ENCODE measurements around the gene LTB. TPM values are rescaled to one million over a fixed set of nuclear protein-coding genes. Genes with fewer than 3 reads are reported as not detected.

LTB gene
- total RNA-seq, 2 donors from 2014 or later: not detected

- Histone ChIP-seq H3K36me3 (no peaks in the 10 kb centered on the region), H3K27ac (no peak overlapping the region), H3K9me3 (no peaks in the 10 kb centered on the region), H3K4me3 (no peak overlapping the region), H3K27me3 (no peaks in the 10 kb centered on the region), H3K4me1 (peaks cover 0 to 13% of the 10 kb centered on the region in 2 donors)
- DNase-seq (ENCODE audit: low spot score): no peak
- TF ChIP-seq CTCF (IDR thresholded peaks at IDR 0.05): no peak
Observed at GRCh38 chr6:31576897-31577578, 5.2 kb downstream of the LTB start.

GRCh38 chr6:31575952-31576685 is 6.1 kb downstream of the LTB start:
- no peaks in the 10 kb centered on the region for H3K27me3 ChIP-seq
- no peak for DNase-seq (ENCODE audit: low spot score)
- H3K4me3 ChIP-seq: peak overlapping the region; percentile 25 to 42
- no peaks in the 10 kb centered on the region for H3K36me3 ChIP-seq
- peaks cover 0 to 5% of the 10 kb centered on the region in 2 donors for H3K4me1 ChIP-seq
- H3K27ac ChIP-seq: peak overlapping the region; percentile 35 to 39
- no peak for TF ChIP-seq CTCF (IDR thresholded peaks at IDR 0.05)
- no peaks in the 10 kb centered on the region for H3K9me3 ChIP-seq

GRCh38 chr6:31575335-31575901 is 6.8 kb downstream of the LTB start, which contains the start of gene TNF:
Gene TNF (plus strand): TSS chr6:31575565. CDS start chr6:31575742, 177 bp downstream.
- no peaks in the 10 kb centered on the region for H3K36me3 ChIP-seq
- H3K27ac ChIP-seq: peak within 1 kb of the TSS; percentile 35 to 39
- H3K9me3 ChIP-seq: no peaks in the 10 kb centered on the region
- peak within 1 kb of the TSS; percentile 25 to 42 for H3K4me3 ChIP-seq
- TF ChIP-seq CTCF (IDR thresholded peaks at IDR 0.05): no peak
- peaks cover 0 to 1% of the 10 kb centered on the region in 2 donors for H3K4me1 ChIP-seq
- peak; percentile 69 for DNase-seq (ENCODE audit: low spot score)
- no peaks in the 10 kb centered on the region for H3K27me3 ChIP-seq

GRCh38 chr6:31574106-31575061 is 7.8 kb downstream of the LTB start:
- no peaks in the 10 kb centered on the region for H3K4me1 ChIP-seq

More at GRCh38 chr6:31574106-31575061, 7.8 kb downstream of the LTB start:
- H3K4me3 ChIP-seq: no peak overlapping the region
- TF ChIP-seq CTCF (IDR thresholded peaks at IDR 0.05): no peak
- H3K9me3 ChIP-seq: no peaks in the 10 kb centered on the region
- peak overlapping the region in 1 of 2 donors; percentile 35 for H3K27ac ChIP-seq
- H3K36me3 ChIP-seq: no peaks in the 10 kb centered on the region
- DNase-seq (ENCODE audit: low spot score): no peak
- H3K27me3 ChIP-seq: no peaks in the 10 kb centered on the region

Data from right atrium auricular region (tissue), 2 donors.